GM19193 (cell line): ENCODE measurements around the gene COX6B2.
A peak's percentile ranks its signal among the peaks of the same experiment; 100 is the strongest.

Source experiments
- POLR2A ChIP-seq: IDR thresholded peaks from 4 replicates; pipeline ENCODE4 v1.6.1; 2011; ENCODE audit not compliant: insufficient read depth, insufficient read length; ENCODE audit errors: extremely low read depth

COX6B2 gene, protein sequence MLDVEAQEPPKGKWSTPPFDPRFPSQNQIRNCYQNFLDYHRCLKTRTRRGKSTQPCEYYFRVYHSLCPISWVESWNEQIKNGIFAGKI

DNA sequence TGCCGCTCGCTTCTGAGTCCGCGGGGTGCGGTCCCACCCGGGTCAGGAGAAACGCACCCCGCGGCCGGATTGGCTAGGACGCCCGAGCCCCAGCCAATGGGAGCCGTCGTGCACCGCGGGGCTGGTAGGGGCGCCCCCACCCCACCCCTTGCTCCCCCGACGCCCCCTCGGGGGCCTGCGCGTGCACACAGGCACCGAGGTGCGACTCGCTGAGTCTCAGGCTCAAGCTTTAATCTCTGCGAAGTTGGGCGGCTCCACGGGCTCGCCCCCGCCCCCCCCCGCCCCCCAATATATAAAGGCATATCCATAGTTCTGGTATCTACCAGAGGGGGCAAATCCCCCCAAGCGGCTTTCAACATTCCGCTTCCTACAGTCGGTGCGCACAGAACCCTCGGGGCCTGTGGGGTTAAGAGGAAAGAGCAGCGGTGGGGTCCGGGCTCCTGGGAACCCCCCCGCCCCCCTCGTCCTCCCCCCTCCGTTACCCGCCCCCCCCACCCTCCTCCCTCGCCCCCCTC lies at the start of gene COX6B2:
Gene COX6B2 (minus strand): TSS at position 22 of the 515 bp plus-strand sequence. CDS start 198 bp downstream, outside the sequence.
- TF ChIP-seq POLR2A: no peak

DNA sequence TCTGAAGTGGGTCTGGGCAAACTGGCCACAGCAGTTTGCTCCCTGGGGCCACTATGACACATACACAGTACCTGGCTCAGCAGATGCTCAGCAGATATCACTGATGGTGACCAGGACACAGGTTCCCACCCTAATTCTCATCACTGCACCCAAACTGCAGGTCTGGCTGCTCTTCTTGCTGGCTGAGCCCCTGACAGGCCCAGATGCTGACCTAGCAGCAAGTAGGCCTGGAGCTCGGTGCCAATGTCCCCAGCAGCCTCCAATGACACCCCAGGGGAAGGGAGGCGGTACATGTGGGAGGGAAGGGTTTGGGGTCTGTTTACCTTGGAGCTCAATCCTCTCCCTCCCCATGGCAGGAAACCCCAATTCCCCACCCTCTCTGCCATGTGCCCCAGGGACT lies 48.0 kb upstream of the COX6B2 start:
- TF ChIP-seq POLR2A: peak; percentile 17

DNA sequence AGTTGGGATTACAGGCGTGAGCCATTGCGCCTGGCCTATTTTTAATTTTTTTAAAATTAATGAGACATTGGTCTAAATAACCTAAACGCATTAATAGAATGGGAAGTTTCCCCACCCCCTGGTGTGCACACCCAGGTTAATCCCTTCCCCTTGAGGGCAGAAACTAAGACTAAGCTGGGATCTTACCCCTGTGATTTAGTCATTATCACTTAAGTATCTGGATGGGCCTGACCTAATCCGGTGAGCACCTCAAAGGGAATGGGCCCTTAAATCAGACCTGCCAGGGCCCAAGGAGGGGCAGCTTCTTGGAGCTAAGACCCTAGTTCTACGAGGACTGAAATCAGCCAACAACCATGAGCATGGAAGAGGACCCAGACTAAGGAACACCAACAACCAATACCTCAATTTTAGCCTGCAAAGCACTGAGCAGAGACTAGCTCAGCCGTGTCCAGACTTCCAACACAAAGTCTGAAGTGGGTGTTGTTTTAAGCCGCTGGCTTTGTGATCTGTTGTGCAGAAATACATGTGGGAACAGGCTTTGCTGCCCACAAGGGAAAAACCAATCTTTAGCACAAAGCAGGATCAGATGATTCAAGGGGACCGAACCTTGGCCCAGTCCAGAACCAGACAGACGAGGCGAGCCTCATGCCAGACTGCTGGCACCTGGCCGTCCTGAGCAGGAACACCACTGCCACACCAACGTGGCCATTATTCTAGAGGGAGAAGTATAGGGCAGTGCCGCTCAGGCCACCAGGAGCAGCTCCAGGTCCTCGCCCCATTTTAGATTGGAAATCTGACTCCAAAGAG lies 46.0 kb upstream of the COX6B2 start:
- TF ChIP-seq POLR2A: no peak

DNA sequence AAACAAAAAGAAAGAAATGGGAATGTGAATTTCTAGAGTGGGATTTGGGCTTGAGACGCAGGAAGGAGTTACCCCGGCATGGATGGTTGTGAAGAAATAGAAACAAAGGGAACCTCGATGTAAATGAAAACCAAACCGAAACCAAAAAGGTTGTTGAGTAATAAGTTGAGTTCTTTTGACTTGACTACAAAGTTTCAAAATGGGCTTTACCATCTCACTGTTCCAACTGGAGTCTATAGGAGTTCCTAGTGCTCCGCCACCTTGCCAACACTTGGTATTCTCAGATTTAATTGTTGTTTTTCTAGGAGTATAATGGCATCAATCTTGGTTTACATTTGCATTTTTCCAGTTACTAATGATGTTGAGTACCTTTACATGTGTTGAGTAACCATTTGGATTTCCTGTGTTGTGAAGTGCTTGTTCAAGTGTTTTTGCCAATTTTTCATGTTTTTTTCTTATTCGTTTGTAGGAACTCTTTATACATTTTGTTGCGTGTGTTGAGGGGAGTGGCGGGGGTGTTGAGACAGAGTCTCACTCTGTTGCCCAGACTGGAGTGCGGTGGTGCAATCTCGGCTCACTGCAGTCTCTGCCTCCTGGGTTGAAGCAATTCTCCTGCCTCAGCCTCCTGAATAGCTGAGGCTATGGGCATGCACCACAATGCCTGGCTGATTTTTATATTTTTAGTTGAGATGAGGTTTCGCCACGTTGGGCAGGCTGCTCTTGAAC lies 43.8 kb upstream of the COX6B2 start:
- TF ChIP-seq POLR2A: no peak

DNA sequence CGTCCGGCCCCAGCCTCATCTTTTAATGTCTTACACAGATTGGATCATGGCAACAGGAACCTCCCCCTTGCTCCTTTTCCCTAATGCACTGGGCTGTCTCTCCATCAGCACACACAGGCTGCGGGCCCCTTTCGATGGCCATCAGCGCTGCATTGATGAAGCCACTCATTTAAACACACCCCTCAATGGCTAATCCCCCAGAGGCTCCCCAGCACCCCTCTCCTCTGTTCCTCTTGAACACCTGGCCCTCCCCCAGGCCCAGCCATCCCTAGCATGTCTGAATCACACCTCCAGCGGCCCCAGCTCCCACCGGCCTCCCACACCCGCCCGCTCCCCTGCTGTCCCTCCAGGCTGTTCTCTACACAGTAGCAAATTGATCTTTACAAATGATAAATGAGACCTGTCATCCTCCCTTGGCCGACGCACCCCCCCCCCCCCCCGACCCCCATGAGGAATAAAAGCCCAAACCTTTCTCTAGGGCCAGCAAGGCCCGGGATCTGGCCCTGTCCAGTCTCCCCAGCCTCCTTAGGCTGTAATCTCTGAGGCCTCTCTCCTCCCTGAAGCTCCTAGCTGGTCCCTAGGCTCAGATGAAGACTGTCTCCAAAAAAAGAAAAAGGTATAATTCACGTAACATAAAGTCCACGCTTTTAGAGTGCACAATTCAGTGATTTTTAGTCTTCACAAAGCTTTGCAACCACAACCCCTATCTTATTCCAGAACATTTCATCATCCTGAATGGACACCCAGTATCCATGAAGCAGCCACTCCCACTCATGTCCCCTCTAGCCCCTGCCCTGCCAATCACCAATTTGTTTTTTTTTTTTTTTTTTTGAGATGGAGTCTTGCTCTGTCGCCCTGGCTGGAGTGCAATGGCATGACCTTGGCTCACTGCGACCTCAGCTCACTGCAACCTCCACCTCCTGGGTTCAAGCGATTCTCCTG lies 38.6 kb upstream of the COX6B2 start:
- no peak for TF ChIP-seq POLR2A

DNA sequence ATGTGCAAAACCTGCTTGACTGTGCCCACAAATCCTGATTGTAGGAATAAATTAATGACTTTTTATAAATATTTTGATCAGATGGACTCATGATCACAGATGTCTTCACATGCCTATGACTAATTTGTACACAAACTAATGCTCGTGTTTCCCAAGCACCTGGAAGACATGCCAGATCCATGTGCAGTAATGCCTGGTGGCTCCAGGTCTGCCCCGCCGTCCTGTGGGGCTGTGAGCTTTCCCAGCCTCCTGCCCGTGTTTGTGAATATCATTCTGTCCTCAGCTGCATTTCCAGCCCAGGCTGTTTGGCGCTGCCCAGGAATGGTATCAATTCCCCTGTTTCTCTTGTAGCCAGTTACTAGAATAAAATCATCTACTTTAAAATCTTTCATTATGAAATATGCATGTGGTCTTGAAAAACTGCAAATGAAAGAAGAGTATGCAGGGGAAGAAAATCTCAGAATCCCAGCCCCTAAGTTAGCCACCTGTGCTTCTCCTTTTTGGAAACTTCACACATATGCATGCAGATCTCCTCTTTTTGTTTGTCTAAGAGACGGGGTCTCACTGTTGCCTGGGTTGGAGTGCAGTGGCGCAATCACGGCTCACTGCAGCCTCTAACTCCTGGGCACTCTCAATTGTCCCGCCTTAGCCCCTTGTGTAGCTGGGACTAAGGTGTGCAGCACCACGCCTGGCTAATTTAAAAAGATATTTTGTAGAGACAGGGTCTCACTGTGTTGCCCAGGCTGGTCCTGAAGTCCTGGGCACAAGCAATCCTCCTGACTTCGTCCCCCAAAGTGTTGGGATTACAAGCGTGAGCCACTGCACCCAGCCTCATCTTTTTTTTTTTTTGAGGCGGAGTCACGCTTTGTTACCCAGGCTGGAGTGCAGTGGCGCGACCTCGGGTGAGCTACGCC lies 37.4 kb upstream of the COX6B2 start:
- no peak for TF ChIP-seq POLR2A

DNA sequence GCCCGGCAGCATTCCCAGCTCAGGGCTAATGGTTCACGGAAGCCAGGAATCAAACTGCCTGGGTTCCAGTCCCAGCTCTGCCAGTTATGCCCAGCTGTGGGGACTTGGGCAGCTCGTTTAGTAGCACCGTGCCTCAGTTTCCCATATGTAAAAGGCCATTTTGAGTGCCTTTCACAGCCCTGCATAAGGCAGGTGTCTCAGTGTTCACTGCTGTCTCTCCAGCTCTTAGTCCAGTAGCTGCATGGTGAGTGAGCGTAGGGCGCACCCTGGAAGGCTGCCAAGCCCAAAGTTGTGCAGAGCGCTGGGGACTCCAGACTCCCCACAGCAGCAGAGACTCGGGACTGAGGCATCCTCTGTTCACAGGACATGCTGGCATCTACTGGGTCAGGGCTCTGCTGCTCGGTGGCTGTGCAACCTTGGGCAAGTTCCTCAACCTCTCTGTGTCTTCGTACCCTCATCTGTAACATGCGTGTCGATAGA lies 36.7 kb upstream of the COX6B2 start:
- no peak for TF ChIP-seq POLR2A

DNA sequence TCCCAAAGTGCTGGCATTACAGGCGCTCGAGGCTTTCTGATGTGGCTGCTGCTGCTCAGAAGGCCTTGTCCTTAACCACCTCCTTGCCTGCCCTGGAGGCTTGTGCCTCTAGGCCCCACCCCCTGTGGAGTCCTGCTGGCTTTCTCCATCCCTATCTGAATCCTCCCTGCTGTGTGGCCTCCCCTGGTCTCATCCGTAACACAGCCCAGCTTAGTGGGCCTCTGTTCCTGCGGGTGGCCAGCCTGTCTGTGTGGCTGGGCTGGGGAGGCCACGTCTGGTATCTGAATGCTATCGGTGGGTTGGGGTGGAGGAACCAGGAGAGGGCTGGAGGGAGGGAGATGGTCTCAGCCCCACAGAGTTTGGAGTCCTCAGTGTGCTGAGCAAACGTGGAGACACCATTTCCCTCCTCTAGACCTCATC lies 36.0 kb upstream of the COX6B2 start:
- TF ChIP-seq POLR2A: peak; percentile 25

DNA sequence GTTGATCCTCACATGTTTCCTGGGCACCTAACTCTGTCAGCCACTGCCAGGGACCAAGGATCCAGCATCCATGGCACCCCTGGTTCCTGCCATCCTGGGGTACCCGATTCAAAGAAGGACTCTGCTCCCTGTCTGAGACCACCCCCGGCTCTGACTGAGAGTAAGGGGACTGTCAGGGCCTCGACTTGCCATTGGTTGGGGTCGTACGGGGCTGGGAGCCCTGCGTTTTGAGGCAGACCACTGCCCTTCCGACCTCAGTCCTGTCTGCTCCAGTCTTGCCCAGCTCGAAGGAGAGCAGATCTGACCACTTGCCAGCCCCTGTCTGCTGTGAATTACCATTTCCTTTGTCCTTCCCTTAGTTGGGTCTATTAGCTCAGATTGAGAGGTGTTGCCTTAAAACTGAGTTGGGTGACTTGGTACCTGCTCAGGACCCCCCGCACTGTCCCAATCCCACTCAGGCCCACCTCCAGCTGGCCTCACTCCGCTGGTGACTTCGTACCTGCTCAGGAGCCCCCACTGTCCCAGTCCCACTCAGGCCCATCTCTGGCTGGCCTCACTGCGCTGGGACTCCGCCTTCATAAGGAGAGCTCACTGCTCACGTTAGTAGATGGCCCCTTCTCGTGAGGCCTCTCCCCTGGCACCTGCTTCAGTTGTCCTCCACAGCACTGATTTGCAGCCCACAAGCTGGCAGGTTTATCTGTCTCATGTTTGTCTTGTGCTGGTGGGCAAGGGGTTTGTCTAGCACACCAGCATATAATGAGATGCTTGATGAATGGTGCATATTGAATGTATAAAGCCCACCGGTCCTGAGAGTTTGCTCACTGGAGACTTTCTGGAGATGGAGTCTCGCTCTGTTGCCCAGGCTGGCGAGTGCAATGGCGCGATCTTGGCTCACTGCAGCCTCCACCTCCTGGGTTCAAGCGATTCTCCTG lies 35.1 kb upstream of the COX6B2 start:
- TF ChIP-seq POLR2A: peak; percentile 27

DNA sequence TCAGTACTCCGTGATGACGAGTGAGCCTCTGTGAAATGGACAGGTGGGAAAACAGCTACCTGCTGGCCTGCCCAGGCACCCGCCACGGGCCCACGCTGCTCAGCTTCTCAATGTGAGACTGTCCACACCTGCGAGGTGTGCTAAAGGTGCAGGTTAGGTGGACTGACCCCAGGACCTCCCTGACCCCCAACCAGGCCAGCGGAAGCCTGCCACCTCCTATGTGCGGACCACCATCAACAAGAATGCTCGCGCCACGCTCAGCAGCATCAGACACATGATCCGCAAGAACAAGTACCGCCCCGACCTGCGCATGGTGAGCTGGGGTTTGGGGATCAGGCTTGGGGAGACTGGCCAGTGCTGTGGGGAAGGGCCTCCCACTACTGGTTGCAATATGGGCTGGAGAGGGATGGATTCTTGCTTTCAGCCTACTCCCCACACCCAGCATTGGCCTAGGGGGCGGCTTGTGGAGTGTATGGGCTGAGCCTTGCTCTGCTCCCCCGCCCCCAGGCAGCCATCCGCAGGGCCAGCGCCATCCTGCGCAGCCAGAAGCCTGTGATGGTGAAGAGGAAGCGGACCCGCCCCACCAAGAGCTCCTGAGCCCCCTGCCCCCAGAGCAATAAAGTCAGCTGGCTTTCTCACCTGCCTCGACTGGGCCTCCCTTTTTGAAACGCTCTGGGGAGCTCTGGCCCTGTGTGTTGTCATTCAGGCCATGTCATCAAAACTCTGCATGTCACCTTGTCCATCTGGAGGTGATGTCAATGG lies 33.4 kb upstream of the COX6B2 start:
- no peak for TF ChIP-seq POLR2A

DNA sequence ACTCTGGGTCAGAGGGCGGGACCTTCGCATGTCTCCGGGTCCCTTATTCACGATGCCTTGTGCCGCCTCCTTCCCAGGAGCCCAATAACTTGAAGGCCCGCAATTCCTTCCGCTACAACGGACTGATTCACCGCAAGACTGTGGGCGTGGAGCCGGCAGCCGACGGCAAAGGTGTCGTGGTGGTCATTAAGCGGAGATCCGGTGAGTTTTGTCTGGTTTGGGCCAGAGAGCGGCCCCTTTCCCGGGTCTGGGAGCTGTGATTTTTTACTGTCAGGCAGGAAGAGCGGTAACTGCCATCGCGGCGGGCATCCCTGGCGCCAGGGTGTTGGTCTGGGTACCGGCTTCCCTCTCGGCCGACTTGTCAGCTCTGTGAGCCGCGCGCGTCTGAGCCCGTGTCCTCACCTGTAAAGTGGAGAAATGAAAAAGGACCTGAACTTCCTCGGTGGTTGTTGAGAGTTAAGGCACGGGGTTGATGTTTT lies 32.0 kb upstream of the COX6B2 start:
- no peak for TF ChIP-seq POLR2A
